Neural progenitor cell (in vitro differentiated cells): ENCODE measurements around the gene PCDH9. TPM values are rescaled to one million over a fixed set of nuclear protein-coding genes. Genes with fewer than 3 reads are reported as not detected.

Experiments
- DNase-seq: peaks from one replicate; pipeline ENCODE4 v3.0.0-alpha.2; 2016; ENCODE audit warnings: low spot score
- H2AFZ ChIP-seq: fragments of 200-600 bp; sonication (generic); replicated peaks from 2 replicates; pipeline ENCODE4 v1.6.1; 2016; ENCODE audit warnings: antibody characterized with exemption
- H3F3A ChIP-seq: fragments of 200-600 bp; sonication (generic); 2 replicates; pipeline ENCODE4 v1.6.1; 2016; ENCODE audit warnings: antibody characterized with exemption, low read depth
- H3K27ac ChIP-seq: fragments of 200-600 bp; sonication (generic); 2 replicates; pipeline ENCODE4 v1.5.1; 2016; ENCODE audit warnings: mild to moderate bottlenecking
- H3K27me3 ChIP-seq: fragments of 200-600 bp; sonication (generic); 2 replicates; pipeline ENCODE4 v1.6.1; 2016; ENCODE audit warnings: mild to moderate bottlenecking, moderate library complexity
- H3K36me3 ChIP-seq: fragments of 200-600 bp; sonication (generic); 2 replicates; pipeline ENCODE4 v1.5.1; 2016
- H3K4me1 ChIP-seq: fragments of 200-600 bp; sonication (generic); 2 replicates; pipeline ENCODE4 v1.6.1; 2016; ENCODE audit warnings: mixed run types
- H3K4me2 ChIP-seq: fragments of 200-600 bp; sonication (generic); 2 replicates; pipeline ENCODE4 v1.6.1; 2016
- H3K4me3 ChIP-seq: fragments of 200-600 bp; sonication (generic); 2 replicates; pipeline ENCODE4 v1.5.1; 2016
- H3K79me2 ChIP-seq: fragments of 200-600 bp; sonication (generic); 2 replicates; pipeline ENCODE4 v1.6.1; 2016; ENCODE audit warnings: low read depth
- H3K9ac ChIP-seq: fragments of 200-600 bp; sonication (generic); 2 replicates; pipeline ENCODE4 v1.6.1; 2016
- H3K9me3 ChIP-seq: fragments of 200-600 bp; sonication (generic); 2 replicates; pipeline ENCODE4 v1.5.1; 2016; ENCODE audit warnings: low read depth
- H4K20me1 ChIP-seq: fragments of 200-600 bp; sonication (generic); 2 replicates; pipeline ENCODE4 v1.6.1; 2016; ENCODE audit warnings: low read depth
- H3K27ac Mint-ChIP-seq: 3 replicates; pipeline ENCODE4 v1.8.0; 2021; ENCODE audit warnings: mixed read lengths
- H3K27me3 Mint-ChIP-seq: 2 replicates; pipeline ENCODE4 v1.8.0; 2022; ENCODE audit warnings: low read depth, mild to moderate bottlenecking, inconsistent platforms, moderate library complexity, mixed read lengths; ENCODE audit not compliant: insufficient read depth
- H3K36me3 Mint-ChIP-seq: 3 replicates; pipeline ENCODE4 v1.8.0; 2021; ENCODE audit warnings: mixed read lengths
- H3K4me1 Mint-ChIP-seq: 3 replicates; pipeline ENCODE4 v1.8.0; 2021; ENCODE audit warnings: mixed read lengths
- H3K4me3 Mint-ChIP-seq: 3 replicates; pipeline ENCODE4 v1.8.0; 2021; ENCODE audit warnings: mild to moderate bottlenecking, moderate library complexity, mixed read lengths
- H3K9me3 Mint-ChIP-seq: 3 replicates; pipeline ENCODE4 v1.8.0; 2020; ENCODE audit warnings: mixed read lengths
- EZH2 ChIP-seq: fragments of 200-600 bp; sonication (generic); IDR thresholded peaks from 2 replicates; pipeline ENCODE4 v1.6.1; 2017; ENCODE audit warnings: antibody characterized with exemption, mild to moderate bottlenecking, moderate library complexity
- EZH2phosphoT487 ChIP-seq: fragments of 200-600 bp; sonication (generic); IDR thresholded peaks from 2 replicates; pipeline ENCODE4 v1.6.1; 2017; ENCODE audit warnings: antibody characterized with exemption
- total RNA-seq: library from RNA; depleted of rRNA; stranded (reverse); fragments of >200 nt; gene quantifications from 2 replicates; pipeline ENCODE4 v1.2.3, GENCODE V29; 2015; ENCODE audit warnings: low replicate concordance
- TF ChIP-seq, protein P1 (sequence below): fragments of 200-600 bp; sonication (generic); IDR thresholded peaks from 2 replicates; pipeline ENCODE4 v1.5.1; 2017; ENCODE audit warnings: antibody characterized with exemption, mild to moderate bottlenecking

Gene PCDH9
- total RNA-seq, 1 donor from 2014 or later, result 0.24 TPM

- no peak for DNase-seq
- Histone ChIP-seq H3K9me3 (no peaks in the 10 kb centered on the region), H3K36me3 (no peaks in the 10 kb centered on the region), H3K4me1 (peaks cover 11% of the 10 kb centered on the region), H4K20me1 (no peaks in the 10 kb centered on the region), H3F3A (no peaks in the 10 kb centered on the region), H3K27ac (no peak overlapping the region), H3K4me2 (no peak overlapping the region), H3K9ac (no peak overlapping the region), H2AFZ (no peak overlapping the region), H3K79me2 (no peaks in the 10 kb centered on the region), H3K27me3 (no peaks in the 10 kb centered on the region), H3K4me3 (no peak overlapping the region)
- H3K4me3 Mint-ChIP-seq, result no peak overlapping the region
- no peak overlapping the region for H3K27ac Mint-ChIP-seq
- peaks cover 5% of the 10 kb centered on the region for H3K4me1 Mint-ChIP-seq
- no peaks in the 10 kb centered on the region for H3K27me3 Mint-ChIP-seq
- TF ChIP-seq EZH2phosphoT487 (no peak), EZH2 (no peak)
- TF ChIP-seq, protein P1, sequence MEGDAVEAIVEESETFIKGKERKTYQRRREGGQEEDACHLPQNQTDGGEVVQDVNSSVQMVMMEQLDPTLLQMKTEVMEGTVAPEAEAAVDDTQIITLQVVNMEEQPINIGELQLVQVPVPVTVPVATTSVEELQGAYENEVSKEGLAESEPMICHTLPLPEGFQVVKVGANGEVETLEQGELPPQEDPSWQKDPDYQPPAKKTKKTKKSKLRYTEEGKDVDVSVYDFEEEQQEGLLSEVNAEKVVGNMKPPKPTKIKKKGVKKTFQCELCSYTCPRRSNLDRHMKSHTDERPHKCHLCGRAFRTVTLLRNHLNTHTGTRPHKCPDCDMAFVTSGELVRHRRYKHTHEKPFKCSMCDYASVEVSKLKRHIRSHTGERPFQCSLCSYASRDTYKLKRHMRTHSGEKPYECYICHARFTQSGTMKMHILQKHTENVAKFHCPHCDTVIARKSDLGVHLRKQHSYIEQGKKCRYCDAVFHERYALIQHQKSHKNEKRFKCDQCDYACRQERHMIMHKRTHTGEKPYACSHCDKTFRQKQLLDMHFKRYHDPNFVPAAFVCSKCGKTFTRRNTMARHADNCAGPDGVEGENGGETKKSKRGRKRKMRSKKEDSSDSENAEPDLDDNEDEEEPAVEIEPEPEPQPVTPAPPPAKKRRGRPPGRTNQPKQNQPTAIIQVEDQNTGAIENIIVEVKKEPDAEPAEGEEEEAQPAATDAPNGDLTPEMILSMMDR, result no peak
- no peaks in the 10 kb centered on the region for H3K36me3 Mint-ChIP-seq
- H3K9me3 Mint-ChIP-seq, result no peaks in the 10 kb centered on the region
Measured at GRCh38 chr13:67259208-67259607, 29.1 kb upstream of the PCDH9 start.

- H3K9ac ChIP-seq, result no peak overlapping the region
- no peak overlapping the region for H3K4me2 ChIP-seq
- H3K27ac Mint-ChIP-seq, result no peak overlapping the region
- no peaks in the 10 kb centered on the region for H3K9me3 ChIP-seq
- no peaks in the 10 kb centered on the region for H3K9me3 Mint-ChIP-seq
- no peaks in the 10 kb centered on the region for H4K20me1 ChIP-seq
- peaks cover 11% of the 10 kb centered on the region for H3K4me1 ChIP-seq
- no peaks in the 10 kb centered on the region for H3K79me2 ChIP-seq
- no peaks in the 10 kb centered on the region for H3K36me3 ChIP-seq
- TF ChIP-seq, protein P1, result no peak
- TF ChIP-seq EZH2, result no peak
- no peak for TF ChIP-seq EZH2phosphoT487
- H3K27ac ChIP-seq, result no peak overlapping the region
- peak; percentile 22 for DNase-seq
- no peaks in the 10 kb centered on the region for H3K27me3 ChIP-seq
- no peak overlapping the region for H3K4me3 ChIP-seq
- no peak overlapping the region for H3K4me3 Mint-ChIP-seq
- no peaks in the 10 kb centered on the region for H3F3A ChIP-seq
- H3K4me1 Mint-ChIP-seq, result peaks cover 5% of the 10 kb centered on the region
- no peaks in the 10 kb centered on the region for H3K36me3 Mint-ChIP-seq
- no peaks in the 10 kb centered on the region for H3K27me3 Mint-ChIP-seq
- peak overlapping the region; percentile 32 for H2AFZ ChIP-seq
Measured at GRCh38 chr13:67258482-67258881, 28.3 kb upstream of the PCDH9 start.

- Mint-ChIP-seq H3K4me3 (no peak overlapping the region), H3K36me3 (no peaks in the 10 kb centered on the region), H3K4me1 (no peaks in the 10 kb centered on the region), H3K9me3 (no peaks in the 10 kb centered on the region), H3K27me3 (peaks cover 2% of the 10 kb centered on the region), H3K27ac (no peak overlapping the region)
- H3F3A ChIP-seq, result no peaks in the 10 kb centered on the region
- no peaks in the 10 kb centered on the region for H3K4me1 ChIP-seq
- H3K27ac ChIP-seq, result no peak overlapping the region
- no peak overlapping the region for H3K4me2 ChIP-seq
- no peak overlapping the region for H3K4me3 ChIP-seq
- H4K20me1 ChIP-seq, result no peaks in the 10 kb centered on the region
- no peak overlapping the region for H3K9ac ChIP-seq
- no peaks in the 10 kb centered on the region for H3K79me2 ChIP-seq
- TF ChIP-seq, protein P1, result no peak
- TF ChIP-seq EZH2phosphoT487, result no peak
- no peak for TF ChIP-seq EZH2
- H3K9me3 ChIP-seq, result no peaks in the 10 kb centered on the region
- H3K27me3 ChIP-seq, result no peaks in the 10 kb centered on the region
- H3K36me3 ChIP-seq, result no peaks in the 10 kb centered on the region
- no peak overlapping the region for H2AFZ ChIP-seq
- DNase-seq, result no peak
Measured at GRCh38 chr13:67238861-67239260, 8.7 kb upstream of the PCDH9 start.
